ENCODE results near the gene BAZ1B. TPM values are rescaled to one million over a fixed set of nuclear protein-coding genes. Genes with fewer than 3 reads are reported as not detected.

The BAZ1B gene, protein sequence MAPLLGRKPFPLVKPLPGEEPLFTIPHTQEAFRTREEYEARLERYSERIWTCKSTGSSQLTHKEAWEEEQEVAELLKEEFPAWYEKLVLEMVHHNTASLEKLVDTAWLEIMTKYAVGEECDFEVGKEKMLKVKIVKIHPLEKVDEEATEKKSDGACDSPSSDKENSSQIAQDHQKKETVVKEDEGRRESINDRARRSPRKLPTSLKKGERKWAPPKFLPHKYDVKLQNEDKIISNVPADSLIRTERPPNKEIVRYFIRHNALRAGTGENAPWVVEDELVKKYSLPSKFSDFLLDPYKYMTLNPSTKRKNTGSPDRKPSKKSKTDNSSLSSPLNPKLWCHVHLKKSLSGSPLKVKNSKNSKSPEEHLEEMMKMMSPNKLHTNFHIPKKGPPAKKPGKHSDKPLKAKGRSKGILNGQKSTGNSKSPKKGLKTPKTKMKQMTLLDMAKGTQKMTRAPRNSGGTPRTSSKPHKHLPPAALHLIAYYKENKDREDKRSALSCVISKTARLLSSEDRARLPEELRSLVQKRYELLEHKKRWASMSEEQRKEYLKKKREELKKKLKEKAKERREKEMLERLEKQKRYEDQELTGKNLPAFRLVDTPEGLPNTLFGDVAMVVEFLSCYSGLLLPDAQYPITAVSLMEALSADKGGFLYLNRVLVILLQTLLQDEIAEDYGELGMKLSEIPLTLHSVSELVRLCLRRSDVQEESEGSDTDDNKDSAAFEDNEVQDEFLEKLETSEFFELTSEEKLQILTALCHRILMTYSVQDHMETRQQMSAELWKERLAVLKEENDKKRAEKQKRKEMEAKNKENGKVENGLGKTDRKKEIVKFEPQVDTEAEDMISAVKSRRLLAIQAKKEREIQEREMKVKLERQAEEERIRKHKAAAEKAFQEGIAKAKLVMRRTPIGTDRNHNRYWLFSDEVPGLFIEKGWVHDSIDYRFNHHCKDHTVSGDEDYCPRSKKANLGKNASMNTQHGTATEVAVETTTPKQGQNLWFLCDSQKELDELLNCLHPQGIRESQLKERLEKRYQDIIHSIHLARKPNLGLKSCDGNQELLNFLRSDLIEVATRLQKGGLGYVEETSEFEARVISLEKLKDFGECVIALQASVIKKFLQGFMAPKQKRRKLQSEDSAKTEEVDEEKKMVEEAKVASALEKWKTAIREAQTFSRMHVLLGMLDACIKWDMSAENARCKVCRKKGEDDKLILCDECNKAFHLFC (N-terminal part only)
- total RNA-seq, result 90.4 TPM

DNA sequence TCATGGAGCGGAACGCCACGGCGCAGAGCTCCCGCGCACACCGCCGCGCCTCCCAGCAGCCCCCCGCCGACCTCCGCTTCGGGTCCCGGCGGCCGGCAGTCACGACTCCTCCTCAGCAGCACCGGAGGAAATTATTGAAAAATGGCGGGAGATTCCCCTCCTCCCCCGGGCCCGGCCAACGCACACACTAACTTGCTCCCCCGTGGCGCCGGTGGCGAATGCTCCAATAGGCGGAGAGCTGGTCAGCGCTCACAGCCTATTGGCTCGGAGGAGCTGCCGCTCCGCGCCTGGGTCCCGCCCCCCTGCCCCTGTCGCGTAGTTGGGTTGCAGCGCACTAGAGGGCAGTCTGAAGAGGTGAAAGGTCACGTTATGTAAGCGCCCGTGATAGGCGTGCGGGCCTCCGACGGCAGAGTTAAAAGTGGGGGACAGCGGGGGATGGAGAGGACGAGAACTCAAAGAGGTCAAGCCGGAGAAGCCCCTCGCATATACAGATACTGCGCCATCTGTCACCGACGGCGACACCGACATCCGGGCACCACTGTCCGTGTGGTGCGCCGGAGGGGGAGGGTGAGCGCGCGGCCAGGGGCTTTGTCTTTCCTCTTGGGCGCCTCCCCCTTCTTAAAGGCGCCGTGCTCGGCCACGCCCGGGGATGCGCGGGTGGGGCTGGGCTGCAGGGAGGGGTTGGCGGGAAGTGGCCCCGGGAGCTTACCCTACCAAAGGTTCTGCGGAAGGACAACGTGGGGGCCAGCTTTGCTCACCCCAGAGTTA is at the start of gene BAZ1B:
TSS of gene BAZ1B (minus strand) at position 189 of the 768 bp plus-strand sequence. CDS start 360 bp downstream, outside the sequence.

DNA sequence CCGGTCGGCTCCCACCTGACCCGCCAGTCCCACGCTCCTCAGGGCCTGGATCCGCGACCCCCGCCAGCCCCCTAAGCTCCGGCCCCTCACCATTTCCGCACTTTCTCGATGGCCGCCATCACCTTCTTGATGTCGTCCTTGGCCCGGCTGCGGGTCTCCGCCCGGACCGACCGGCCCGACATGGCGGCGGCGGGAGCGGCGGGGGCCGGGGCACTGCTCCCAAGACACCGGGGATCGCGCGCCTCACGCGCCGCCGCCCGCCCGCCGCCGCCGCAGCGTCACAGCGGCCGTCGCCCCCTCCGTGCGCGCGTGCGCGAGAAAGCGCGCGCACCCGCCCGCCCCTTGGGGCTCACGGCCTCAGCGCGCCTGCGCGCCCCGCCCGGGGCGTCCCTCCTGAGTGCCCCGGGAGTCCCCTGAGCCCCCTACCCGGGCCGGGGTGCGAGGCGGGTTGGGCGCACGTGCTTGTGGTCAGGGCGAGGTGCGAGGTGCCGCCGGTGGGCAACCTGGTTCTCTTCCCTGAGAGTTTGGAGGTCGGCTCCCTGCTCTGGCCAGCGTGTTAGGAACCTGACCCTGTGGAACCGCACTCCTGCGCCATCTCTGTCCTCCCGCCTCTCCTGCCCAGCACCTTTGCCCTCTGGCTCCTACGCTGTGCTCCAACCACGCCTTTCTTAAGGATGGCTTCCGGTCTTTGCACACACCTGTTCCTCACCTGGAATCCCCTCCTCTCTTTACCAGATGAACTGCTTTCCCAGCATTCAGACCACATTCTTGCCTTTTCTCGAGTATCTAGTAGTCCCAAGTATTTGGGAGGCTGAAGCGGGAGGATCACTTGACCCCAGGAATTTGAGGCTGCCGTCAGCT is 35.5 kb upstream of the BAZ1B start, which contains the start of gene BCL7B:
TSS of gene BCL7B (minus strand) at position 294 of the 861 bp plus-strand sequence. CDS start at position 182, 112 bp downstream.

Other genes with a start within 250 kb of the BAZ1B start
- gene NSUN5, start 213.5 kb downstream of the BAZ1B start, total RNA-seq, result 18.4 TPM
- not detected for gene TRIM50, start 194.2 kb downstream of the BAZ1B start, total RNA-seq
- gene FKBP6, start 194.1 kb downstream of the BAZ1B start, total RNA-seq, result not detected
- 4.2 TPM for gene FZD9, start 88.5 kb downstream of the BAZ1B start, total RNA-seq
- gene BCL7B, start 35.4 kb upstream of the BAZ1B start, total RNA-seq, result 15.7 TPM
- gene TBL2, start 56.3 kb upstream of the BAZ1B start, total RNA-seq, result 49.6 TPM
- gene MLXIPL, start 102.2 kb upstream of the BAZ1B start, total RNA-seq, result 0.82 TPM
- gene VPS37D, start 145.5 kb upstream of the BAZ1B start, total RNA-seq, result 14.6 TPM
- 4.2 TPM for gene DNAJC30, start 161.2 kb upstream of the BAZ1B start, total RNA-seq
- 36.2 TPM for gene BUD23, start 161.3 kb upstream of the BAZ1B start, total RNA-seq
- gene STX1A, start 197.4 kb upstream of the BAZ1B start, total RNA-seq, result 22.0 TPM
- gene ABHD11, start 216.5 kb upstream of the BAZ1B start, total RNA-seq, result 17.5 TPM
- 6.0 TPM for gene CLDN3, start 248.0 kb upstream of the BAZ1B start, total RNA-seq